Measurements from ENCODE around the gene FAM53C.
"Not testable (repeated sequence)": the region's sequence is repeated elsewhere in the genome, so short reads cannot be mapped to it uniquely, and the experiment has no call there.

FAM53C gene

DNA sequence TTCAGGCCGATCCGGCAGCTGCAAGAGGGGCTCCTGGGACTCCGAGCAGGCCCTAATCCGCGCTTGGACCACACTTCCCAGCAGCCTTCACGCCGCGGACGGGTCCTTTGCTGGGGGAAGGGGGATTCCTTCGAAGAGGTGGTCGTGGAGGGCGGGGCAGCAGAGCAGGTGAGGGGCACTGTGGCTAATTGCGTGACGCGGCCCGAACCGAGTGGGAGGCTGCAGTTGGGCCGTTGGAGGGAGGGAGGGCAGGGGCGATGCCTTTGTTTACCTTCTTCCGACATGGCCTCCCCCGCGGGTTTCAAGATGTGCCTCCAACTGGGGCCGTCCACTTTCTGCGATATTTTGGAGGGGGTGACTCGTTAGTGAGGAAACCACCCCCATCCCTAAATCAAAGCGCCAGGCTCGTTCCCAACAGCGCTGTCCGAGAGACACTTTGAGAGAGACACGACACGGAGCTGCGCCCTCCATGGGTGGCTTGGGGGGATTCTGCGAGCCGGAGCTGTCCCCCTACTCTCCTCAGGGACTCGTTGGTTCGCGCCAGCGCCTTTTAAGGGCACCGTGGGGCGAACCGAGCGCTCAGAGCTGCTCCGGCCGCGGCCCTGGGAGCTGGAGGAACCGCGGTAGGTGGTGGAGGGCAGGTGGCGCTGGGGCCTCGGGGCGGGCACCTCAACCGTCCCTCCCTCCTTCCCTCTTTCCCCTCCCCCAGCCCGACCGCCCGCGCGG, at the start of gene FAM53C:
Gene FAM53C (plus strand): TSS at position 582 of the 726 bp plus-strand sequence. CDS start 3,070 bp downstream, outside the sequence.
- peak; percentile 86 to 88 for DNase-seq

DNA sequence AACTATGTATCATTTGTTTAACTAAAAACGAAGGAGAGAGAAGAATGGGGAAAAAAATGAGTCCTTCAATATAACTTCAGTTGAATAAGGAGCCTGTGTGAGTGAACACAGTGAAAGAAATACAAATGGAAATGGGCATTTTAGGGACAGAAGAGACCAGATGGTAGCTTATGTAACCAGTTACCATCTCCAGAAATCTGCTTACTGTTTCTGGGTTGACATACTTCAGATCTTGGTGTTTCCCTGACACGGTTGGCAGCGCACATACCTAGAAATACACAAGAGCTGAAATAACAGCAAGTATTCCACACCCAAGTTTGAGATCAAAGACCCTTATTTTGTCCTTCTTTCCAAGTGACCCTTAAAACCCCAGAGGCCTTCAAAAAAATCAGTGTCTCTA, 48.8 kb upstream of the FAM53C start:
- DNase-seq, result no peak

DNA sequence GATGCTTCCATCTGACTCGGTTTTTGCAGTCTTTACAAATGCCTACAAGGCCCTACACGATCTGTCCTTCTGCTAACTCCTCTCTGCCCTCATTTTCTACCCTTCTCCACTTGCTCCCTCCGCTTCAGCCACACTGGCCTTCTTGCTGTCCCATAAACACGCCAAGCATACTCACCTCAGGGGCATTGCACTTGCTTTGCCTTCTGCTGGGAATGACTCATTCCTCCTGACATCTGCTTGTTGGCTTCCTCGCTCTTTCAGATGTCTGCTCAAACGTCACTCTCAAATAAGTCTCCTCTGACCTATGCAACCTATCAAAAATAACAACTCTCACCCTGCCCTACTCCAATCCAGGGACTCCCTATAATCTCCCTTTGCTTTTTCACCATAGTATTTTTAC, 34.7 kb upstream of the FAM53C start:
- DNase-seq, result no peak

DNA sequence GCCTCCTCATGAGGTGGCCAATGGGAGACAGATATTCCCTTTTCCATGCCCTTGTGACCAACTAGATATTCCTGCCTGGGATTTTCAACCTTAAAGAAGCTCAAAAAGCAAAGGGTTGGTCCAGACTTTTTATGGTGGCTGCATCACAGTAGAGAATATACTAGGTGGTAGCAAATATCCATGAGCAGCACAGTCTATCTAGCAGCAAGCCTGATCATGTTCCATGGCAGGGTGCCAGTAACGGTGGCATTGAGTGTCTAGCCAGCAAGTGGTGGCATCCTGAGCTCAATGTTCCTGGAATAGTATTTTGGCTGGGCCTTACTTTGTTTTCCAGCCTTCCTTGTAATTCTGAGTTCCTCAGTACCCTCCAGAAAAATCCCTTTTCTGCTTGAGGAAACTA, 32.3 kb upstream of the FAM53C start:
- DNase-seq, result peak; percentile 59 to 92

DNA sequence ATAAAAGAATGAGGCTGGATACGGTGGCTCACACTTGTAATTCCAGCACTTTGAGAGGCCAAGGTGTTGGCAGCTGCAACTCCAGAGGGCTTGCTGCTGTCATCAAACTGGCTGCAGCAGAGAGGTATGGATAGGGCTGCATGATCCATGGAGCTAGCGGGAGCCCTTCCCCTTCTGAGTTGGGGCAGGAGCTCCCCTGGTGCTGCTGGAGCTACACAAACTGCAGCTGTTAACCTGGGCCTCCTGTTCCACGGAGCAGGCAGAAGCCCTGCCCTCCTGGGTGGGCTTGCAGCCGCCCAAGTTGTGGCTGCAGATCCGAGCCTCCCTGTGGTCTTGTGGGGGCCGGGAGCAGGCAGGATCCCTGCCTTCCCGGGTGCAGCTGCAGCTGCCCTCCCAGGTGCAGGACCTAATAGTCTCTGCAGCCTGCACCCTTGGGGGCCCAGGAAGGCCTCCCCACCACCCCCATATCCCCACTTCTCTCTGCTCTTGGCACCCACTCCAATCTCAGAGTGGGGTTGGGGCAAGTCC, 22.3 kb upstream of the FAM53C start:
- no peak for DNase-seq

DNA sequence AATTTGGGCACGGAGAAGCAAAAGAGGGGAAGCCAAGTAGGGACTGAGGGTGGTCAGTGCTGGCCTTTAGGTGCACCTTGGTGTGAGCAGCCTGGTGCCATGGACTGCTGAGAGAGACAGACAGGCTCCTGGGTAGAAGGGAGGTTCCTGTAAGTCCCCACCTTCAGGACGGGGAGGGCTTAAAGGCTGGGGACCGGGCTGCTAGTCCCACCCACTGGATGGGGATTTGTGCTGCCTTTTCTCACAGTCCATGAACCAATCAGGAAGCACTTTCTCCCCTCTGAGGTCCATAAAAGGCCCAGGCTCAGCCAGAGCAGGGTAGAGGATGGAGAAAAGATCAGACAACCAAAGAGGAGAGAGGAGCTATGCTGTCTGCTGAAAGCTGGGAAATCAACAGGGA, 21.7 kb upstream of the FAM53C start:
- no peak for DNase-seq

DNA sequence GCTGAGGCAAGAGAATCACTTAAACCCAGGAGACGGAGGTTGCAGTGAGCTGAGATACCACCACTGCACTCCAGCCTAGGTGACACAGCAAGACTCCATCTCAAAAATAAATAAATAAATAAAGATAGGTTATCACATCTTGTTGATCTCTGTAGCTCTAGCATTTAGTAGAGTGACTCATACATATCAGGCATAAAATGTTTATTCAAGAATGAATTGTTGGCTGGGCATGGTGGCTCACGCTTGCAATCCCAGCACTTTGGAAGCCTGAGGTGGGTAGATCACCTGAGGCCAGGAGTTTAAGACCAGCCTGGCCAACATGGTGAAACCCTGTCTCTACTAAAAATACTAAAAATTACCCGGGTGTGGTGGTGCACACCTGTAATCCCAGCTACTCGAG, 19.9 kb upstream of the FAM53C start:
- not testable (repeated sequence) for DNase-seq

DNA sequence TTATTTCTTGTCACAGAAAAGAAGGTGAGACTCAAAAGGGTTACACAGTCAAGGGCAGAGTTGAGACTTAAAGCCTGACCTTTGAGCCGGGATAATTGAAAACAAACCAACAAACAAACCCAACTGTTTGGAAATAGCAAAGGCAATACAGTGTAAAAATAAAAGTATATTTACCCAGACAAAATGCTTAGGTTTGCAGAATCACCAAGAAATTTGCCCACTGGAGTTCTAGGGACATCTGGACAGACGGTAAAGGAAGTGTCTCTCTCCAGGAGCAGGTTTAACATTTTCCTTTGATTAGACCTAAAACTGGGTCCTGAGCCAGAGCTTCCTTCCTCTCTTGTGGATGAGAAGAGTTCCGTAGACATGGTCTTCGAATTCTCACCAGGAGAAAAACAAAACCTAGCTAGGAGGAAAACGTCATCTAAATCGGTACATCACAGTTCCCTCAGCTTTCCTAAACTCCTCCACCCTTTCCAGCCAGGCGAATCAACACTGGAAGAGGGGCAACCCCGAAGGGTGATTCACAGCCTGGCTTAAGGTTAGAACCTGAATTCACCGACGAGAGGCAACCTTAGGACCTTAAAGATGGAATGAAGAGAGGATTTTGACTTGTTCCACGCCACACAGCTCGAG, 7.1 kb upstream of the FAM53C start:
- no peak for DNase-seq

DNA sequence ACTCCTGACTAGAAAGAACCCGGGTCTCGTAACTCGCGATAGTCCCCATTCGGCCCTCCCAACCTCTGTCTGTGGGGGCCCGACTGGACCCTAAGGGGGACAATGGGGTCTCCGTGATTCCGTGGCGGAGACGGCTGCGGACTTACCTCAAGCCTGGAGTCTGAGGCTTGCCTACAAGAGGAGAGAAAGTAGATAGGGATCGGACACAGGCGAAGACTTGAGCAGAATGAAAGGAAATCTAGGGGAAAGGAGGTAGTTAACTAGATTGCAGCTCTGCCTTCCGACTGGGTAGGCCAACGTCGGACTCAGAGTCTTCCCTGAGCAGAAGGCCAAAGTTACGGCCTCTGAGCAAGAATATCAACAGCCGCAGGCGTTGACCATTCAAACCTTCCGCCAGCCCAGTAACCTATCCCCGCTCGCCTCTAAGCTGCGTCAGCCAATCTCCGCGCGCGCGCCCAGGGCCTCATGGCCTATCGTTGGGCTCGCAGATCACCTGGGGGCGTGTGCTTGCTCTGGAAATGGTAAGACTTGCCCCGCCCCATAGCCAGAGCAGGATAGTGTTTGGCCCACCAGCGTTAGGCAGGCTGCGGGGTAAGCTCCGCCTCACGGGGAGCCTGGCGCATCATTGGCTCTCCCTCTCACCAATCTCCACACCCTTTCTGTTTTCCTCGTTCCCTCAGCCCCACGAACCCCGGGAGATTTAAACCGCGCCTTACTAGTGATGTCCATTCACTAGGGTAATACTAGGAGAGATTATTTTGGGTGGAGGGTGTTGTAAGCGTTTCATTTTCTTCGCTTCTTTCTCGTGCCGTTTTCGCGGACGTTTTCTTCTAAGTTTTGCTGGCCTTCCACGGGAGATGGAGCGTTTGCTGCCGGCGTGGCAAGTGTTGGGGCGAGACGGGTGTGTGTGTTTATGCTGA, 6.4 kb upstream of the FAM53C start, which contains the start of gene CDC25C:
Gene CDC25C (minus strand): TSS at position 356 of the 920 bp plus-strand sequence. CDS start 624 bp downstream, outside the sequence.
- peak; percentile 99 to 100 for DNase-seq

DNA sequence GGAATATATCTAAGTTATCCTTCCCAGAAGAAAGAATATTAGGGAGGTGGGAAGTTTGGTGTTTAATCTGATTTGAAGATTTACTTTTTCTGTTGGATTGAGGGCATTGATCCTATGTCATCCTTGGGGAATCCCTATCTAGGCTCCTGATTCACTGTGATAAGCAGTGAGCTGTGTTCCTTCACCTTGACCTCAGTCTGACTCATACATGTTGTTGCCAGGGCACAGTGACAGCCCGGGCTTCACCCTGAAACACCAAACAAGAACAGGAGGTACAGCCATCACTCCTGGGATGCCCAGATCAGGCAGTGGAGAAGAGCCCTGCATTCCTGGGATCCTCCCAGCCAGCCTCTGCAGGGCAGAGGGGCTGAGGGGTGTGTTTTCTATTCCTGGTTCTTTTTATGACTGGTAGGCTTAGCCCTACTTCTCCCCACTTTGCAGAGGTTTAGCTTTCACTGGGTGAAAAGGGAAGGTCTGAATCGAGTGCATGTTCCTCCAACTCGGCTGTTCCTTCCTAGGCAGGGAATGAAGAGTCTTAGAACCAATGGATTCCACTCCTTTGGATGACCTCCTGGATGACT, 3.1 kb upstream of the FAM53C start:
- DNase-seq, result no peak

DNA sequence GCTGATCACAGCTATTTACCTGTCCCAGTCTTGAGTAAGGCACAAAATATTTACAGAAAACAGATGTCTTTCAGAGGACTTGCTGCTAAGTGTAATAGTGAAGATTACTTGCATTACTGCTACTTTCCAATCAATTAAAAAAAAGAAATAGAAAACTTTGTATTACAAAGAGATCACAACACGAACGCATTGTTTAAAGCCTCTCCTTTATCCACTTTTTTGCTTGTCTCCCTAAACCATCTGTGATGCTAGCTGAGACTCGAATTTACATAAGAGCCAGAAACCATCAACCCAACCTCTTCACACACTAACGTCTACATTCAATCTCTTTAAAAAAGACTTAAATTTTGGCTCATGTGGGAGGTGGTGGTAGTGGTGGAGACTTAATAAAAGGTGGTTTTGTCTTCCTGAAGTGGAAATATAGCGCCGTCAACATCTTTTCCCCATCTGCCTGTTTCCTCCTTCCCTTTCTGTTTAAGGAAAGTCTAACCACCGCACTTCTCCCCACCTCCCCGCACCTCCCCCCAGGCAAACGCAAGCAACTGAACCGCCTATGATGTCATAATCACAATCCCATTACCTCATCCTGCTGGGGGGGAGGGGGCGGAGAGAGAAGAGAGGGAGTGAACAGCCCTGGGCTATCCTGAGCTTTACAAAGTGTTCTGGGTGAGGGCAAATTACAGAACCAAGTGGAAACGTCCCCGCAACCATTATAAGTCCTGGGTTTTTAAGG, 948 bp upstream of the FAM53C start:
- DNase-seq, result peak; percentile 80 to 88

DNA sequence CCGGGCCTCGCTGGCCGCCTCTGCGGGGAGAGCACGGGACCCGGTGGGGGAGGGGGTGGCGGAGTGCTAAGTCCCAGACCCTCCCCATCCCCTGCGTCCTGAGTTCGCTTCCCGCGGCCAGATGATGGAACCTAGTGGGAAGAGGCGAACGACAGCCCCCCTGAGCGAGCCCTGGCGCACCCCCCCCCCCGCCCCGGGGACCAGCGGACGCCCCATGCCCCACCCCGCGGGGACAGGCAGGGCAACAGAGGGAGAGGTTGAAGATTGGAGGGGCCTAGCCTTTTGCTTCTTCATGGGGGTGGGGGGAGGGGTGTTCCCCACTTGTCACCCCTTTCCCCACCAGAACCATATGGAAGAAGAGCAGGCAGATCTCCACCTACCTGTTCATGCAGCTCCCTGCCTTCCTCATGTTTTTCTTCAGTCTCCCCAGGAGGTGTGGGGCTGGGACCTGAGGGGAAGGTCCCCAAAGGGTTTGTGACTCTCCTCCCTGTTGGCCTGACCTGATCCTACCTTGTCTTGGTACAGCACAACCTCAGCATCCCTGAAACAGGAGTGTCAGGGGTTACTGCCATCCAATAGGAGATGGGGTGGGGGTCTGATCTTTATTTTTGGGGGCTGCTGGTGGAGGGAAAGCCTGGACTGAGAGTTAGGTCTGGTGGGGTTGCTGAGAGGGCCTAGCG, 485 bp downstream of the FAM53C start:
- no peak for DNase-seq

DNA sequence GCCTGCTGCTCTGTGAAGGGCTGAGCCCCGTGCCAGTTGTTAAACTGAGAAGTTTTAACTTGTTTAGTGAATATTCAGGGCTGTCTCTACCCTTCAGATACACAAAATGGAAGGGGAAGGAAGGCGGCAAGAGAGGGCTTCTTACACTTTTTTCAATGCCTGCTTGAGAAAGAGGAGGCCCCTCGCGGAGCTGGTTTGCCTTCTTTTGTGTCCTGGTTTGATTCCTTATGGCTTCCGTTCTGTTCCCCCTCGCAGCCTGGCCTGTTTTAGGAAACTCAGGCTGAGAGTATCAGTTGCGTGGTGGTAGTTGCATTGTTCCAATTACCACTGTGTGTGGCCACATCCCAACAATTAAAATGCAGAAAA, 1.0 kb downstream of the FAM53C start:
- DNase-seq, result no peak

DNA sequence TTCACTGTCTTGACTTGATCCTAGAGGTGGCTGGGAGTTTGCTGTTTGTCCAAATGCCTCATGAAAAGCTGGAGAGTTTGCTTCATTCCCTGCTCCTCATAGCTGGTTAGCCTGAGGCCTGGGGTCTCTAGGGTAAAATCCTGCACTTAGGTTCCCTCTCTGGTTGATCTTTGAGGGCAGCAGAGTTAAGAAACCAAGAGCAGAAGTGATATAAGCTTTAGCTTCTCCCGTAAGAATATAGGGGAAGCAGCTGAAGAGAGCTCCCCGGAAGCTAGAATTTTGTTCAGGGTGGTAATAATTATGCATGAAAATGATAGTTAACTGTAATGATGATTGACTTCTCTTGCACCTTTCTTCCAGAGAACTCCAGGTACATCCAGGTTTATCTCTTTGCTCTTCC, 1.4 kb downstream of the FAM53C start:
- no peak for DNase-seq

DNA sequence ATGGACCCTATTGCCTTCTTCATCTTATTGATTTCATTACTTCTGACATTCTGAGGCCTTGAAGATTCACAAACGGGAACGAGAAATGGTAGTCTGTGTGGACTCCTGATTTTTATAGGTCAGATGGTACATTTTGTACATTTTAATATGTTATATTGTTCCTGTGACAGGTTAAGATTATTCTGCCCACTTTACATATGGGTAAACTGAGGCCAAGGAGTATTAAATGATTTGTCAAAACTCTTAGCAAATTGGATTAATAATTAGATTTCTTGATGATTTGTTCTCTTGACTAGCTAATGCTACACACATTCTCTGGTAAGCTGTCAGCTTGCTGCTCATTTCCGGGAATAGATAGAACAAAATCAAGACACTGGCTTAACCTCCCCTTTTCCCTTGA, 1.9 kb downstream of the FAM53C start:
- DNase-seq, result no peak

DNA sequence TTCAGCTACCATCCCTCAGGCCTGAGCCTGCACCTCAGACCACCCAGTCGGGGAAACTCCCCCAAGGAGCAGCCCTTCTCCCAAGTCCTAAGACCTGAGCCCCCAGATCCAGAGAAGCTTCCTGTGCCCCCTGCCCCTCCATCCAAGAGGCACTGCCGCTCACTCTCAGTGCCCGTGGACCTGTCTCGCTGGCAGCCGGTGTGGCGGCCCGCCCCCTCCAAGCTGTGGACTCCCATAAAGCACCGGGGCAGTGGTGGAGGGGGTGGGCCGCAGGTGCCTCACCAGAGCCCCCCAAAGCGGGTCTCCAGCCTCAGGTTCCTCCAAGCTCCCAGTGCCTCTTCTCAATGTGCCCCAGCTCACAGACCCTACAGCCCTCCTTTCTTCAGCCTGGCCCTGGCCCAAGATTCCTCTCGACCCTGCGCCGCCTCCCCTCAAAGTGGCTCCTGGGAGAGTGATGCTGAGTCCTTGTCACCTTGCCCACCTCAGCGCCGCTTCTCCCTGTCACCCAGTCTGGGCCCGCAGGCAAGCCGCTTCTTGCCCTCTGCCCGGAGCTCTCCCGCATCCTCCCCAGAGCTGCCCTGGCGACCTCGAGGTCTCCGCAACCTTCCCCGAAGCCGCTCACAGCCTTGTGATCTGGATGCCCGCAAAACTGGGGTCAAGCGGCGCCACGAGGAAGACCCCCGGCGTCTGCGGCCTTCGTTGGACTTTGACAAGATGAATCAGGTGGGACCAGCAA, 7.0 kb downstream of the FAM53C start:
- no peak for DNase-seq

DNA sequence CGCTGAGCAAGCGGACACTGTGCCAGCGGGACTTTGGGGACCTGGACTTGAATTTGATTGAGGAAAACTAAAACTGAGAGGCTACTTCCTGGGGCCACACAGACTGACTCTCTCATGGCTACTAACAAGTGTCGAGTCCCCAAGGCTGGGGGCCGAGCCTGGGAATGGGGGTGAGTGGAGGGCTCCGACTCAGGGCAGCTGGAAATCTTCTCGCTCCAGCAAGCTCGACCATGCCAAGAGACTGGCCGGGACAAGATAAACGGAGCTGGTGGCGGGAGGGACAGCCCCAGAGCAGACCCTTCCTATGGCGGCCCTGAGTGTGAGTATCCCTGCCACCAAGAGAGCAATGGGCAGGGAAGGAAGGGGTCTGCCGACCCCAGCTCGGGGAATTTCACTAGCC, 8.8 kb downstream of the FAM53C start:
- no peak for DNase-seq

DNA sequence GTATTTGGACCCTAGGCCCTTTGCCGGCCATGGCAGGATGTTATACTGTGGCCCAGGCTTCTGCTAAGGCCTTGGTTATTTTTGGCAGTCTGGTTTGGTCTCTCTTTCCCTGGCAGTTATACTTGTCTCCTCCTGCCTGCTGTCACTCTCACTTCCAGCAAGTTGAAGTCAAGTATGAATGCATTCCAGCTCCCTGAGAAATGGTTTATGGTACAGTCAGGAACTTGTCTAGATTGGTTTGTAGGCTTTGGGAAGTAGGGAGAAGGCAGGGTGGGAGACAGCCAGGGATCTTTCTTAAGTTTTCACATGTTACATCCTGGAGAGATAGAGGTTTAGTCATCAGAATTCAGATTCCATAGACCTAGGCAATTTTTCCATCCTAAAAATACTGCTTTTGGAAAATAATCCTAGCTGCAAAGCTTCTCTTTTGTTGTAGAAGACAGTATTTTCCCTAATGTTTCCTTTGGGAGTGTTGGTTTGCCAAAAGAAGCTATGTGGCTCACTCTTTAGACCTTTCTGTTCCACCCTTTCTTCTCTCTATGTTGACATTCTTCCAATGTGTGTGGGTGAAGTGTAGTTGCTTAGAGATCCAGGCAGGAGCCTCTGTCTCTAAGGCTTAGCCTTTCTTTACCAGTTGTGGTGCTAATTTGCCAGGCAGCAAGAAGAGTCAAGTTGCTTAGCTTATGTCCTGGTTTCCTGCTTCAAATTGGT, 11.9 kb downstream of the FAM53C start:
- DNase-seq, result no peak

DNA sequence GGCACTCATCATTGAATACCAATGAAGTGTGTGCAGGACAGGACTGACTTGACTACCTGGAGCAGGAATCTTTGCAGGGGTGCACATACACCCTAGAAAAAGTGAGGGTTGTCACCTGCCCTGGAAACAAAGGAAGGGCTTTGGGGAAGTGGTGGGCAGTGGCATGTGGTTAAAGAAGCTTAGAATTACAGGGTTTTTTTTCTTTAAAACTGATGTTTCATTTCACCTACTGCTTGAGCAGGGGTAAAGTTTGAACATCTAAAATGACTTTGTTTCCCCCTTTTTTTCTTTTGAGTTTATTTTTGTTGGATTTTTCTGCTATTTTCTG, 12.5 kb downstream of the FAM53C start:
- no peak for DNase-seq

DNA sequence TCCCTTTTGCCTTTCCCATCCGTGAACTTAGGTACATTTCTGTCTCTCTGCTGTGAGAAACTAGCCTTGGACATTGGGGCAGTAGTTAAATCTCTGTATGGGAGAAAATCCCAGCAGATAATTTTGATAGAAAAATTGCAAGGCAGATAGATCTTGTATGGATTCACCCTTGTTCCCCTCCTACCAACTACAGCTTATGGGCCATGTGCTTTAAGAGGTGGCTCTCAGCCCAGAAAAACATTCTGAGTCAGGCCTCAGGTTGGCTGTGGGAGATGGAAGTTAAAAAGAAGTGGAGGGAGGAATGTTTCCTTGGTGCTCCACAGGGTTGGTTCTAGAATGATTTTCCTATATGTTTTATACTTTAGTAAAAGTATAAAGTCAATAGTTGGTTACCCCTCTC, 13.0 kb downstream of the FAM53C start:
- no peak for DNase-seq

Measured in SHP77 (cell line).